Endothelial cell (in vitro differentiated cells): Measurements from ENCODE around the gene TNFAIP8. TPM values are rescaled to one million over a fixed set of nuclear protein-coding genes. Genes with fewer than 3 reads are reported as not detected.
A peak's percentile ranks its signal among the peaks of the same experiment; 100 is the strongest.
"Not testable (repeated sequence)": the region's sequence is repeated elsewhere in the genome, so short reads cannot be mapped to it uniquely, and the experiment has no call there.

Experiments
- DNase-seq: peaks from one replicate; pipeline ENCODE4 v3.0.0; 2021; ENCODE audit warnings: low spot score
- H3K27ac Mint-ChIP-seq: one replicate; pipeline ENCODE4 v1.8.0; 2021; ENCODE audit warnings: mixed read lengths, inconsistent platforms; ENCODE audit not compliant: unreplicated experiment
- H3K27me3 Mint-ChIP-seq: one replicate; pipeline ENCODE4 v1.8.0; 2021; ENCODE audit warnings: mild to moderate bottlenecking, moderate library complexity, mixed read lengths, inconsistent platforms; ENCODE audit not compliant: unreplicated experiment
- H3K36me3 Mint-ChIP-seq: one replicate; pipeline ENCODE4 v1.8.0; 2021; ENCODE audit warnings: mild to moderate bottlenecking, low read depth, mixed read lengths, inconsistent platforms; ENCODE audit not compliant: unreplicated experiment
- H3K4me1 Mint-ChIP-seq: one replicate; pipeline ENCODE4 v1.8.0; 2021; ENCODE audit warnings: mild to moderate bottlenecking, mixed read lengths, inconsistent platforms; ENCODE audit not compliant: unreplicated experiment
- H3K4me3 Mint-ChIP-seq: one replicate; pipeline ENCODE4 v1.8.0; 2021; ENCODE audit warnings: mild to moderate bottlenecking, mixed read lengths, inconsistent platforms; ENCODE audit not compliant: unreplicated experiment
- H3K9me3 Mint-ChIP-seq: one replicate; pipeline ENCODE4 v1.8.0; 2021; ENCODE audit warnings: mixed read lengths, inconsistent platforms; ENCODE audit not compliant: unreplicated experiment
- CTCF ChIP-seq: fragments of 200-600 bp; sonication (generic); IDR thresholded peaks from one replicate; pipeline ENCODE4 v1.5.0; 2021; ENCODE audit warnings: antibody characterized with exemption; ENCODE audit not compliant: unreplicated experiment
- total RNA-seq: library from RNA; stranded (reverse); fragmentation: NEBNext Ultra II Directional; extraction: Animal tissue kit (Norgen Biotek cat#: 25700); gene quantifications from one replicate; pipeline ENCODE4 v1.2.1, GENCODE V29; 2021; ENCODE audit not compliant: unreplicated experiment

TNFAIP8 gene
- total RNA-seq, 1 donor from 2014 or later = 7.9 TPM

- no peak overlapping the region for H3K27ac Mint-ChIP-seq
- H3K9me3 Mint-ChIP-seq = no peaks in the 10 kb centered on the region
Measured at GRCh38 chr5:119409235-119409815, 53.5 kb downstream of the TNFAIP8 start.

GRCh38 chr5:119410448-119411159 lies 54.8 kb downstream of the TNFAIP8 start:
- H3K4me1 Mint-ChIP-seq = peaks cover 3% of the 10 kb centered on the region
- no peak overlapping the region for H3K27ac Mint-ChIP-seq
- no peak for DNase-seq
- H3K9me3 Mint-ChIP-seq = no peaks in the 10 kb centered on the region
- no peaks in the 10 kb centered on the region for H3K36me3 Mint-ChIP-seq
- no peak overlapping the region for H3K4me3 Mint-ChIP-seq
- TF ChIP-seq CTCF = no peak
- H3K27me3 Mint-ChIP-seq = no peaks in the 10 kb centered on the region

More at GRCh38 chr5:119409235-119409815, 53.5 kb downstream of the TNFAIP8 start:
- no peak for TF ChIP-seq CTCF
- Mint-ChIP-seq H3K36me3 (no peaks in the 10 kb centered on the region), H3K4me3 (no peak overlapping the region), H3K4me1 (peaks cover 3% of the 10 kb centered on the region), H3K27me3 (no peaks in the 10 kb centered on the region)
- no peak for DNase-seq

GRCh38 chr5:119411361-119412278 lies 55.8 kb downstream of the TNFAIP8 start:
- peak; percentile 59 for DNase-seq
- Mint-ChIP-seq H3K27me3 (no peaks in the 10 kb centered on the region), H3K36me3 (no peaks in the 10 kb centered on the region), H3K4me3 (peak overlapping the region; percentile 92), H3K9me3 (no peaks in the 10 kb centered on the region), H3K4me1 (peaks cover 3% of the 10 kb centered on the region), H3K27ac (peak overlapping the region; percentile 64)
- TF ChIP-seq CTCF = peak; percentile 91

GRCh38 chr5:119412279-119413227 lies 56.7 kb downstream of the TNFAIP8 start:
- DNase-seq = no peak
- H3K4me3 Mint-ChIP-seq = peak overlapping the region; percentile 92
- H3K36me3 Mint-ChIP-seq = no peaks in the 10 kb centered on the region
- no peak overlapping the region for H3K27ac Mint-ChIP-seq
- H3K9me3 Mint-ChIP-seq = no peaks in the 10 kb centered on the region
- no peaks in the 10 kb centered on the region for H3K27me3 Mint-ChIP-seq
- peak; percentile 16 for TF ChIP-seq CTCF
- H3K4me1 Mint-ChIP-seq = peaks cover 3% of the 10 kb centered on the region

- not testable (repeated sequence) for H3K4me3 Mint-ChIP-seq, H3K27ac Mint-ChIP-seq, H3K9me3 Mint-ChIP-seq, DNase-seq, H3K36me3 Mint-ChIP-seq, H3K4me1 Mint-ChIP-seq, H3K27me3 Mint-ChIP-seq
Measured at GRCh38 chr5:119414124-119414734, 58.4 kb downstream of the TNFAIP8 start.
